H9 (cell line): ENCODE results near the gene MBP. TPM values are rescaled to one million over a fixed set of nuclear protein-coding genes. Genes with fewer than 3 reads are reported as not detected.

Source experiments
- DNase-seq: peaks from one replicate; pipeline ENCODE4 v3.0.0-alpha.2; 2017
- H2AFZ ChIP-seq: one replicate; pipeline ENCODE4 v1.6.1; 2013; ENCODE audit warnings: mild to moderate bottlenecking, low read length, control low read depth, moderate library complexity
- H2AK5ac ChIP-seq: 2 replicates; pipeline ENCODE4 v1.6.1; 2013; ENCODE audit warnings: low read length, control low read depth, mixed read lengths; ENCODE audit not compliant: insufficient read length
- H2BK120ac ChIP-seq: one replicate; pipeline ENCODE4 v1.6.1; 2013; ENCODE audit warnings: low read depth, mild to moderate bottlenecking, low read length, control low read depth, inconsistent platforms; ENCODE audit not compliant: poor library complexity, severe bottlenecking
- H2BK12ac ChIP-seq: 2 replicates; pipeline ENCODE4 v1.6.1; 2013; ENCODE audit warnings: low read length, control low read depth, mixed read lengths, low read depth; ENCODE audit not compliant: insufficient read length
- H2BK15ac ChIP-seq: 2 replicates; pipeline ENCODE4 v1.6.1; 2013; ENCODE audit warnings: low read depth, low read length, control low read depth
- H2BK20ac ChIP-seq: one replicate; pipeline ENCODE4 v1.6.1; 2013; ENCODE audit warnings: low read depth, mild to moderate bottlenecking, low read length, control low read depth, inconsistent platforms; ENCODE audit not compliant: poor library complexity, severe bottlenecking
- H2BK5ac ChIP-seq: 2 replicates; pipeline ENCODE4 v1.6.1; 2013; ENCODE audit warnings: low read length, control low read depth, mixed read lengths; ENCODE audit not compliant: insufficient read length
- H3K14ac ChIP-seq: 2 replicates; pipeline ENCODE4 v1.6.1; 2013; ENCODE audit warnings: low read length, control low read depth; ENCODE audit not compliant: insufficient read depth
- H3K18ac ChIP-seq: 2 replicates; pipeline ENCODE4 v1.6.1; 2013; ENCODE audit warnings: low read depth, mild to moderate bottlenecking, mixed read lengths, low read length, control low read depth; ENCODE audit not compliant: insufficient read length
- H3K23ac ChIP-seq: 2 replicates; pipeline ENCODE4 v1.6.1; 2013; ENCODE audit warnings: low read length, control low read depth, mixed read lengths, low read depth; ENCODE audit not compliant: insufficient read length
- H3K23me2 ChIP-seq: 2 replicates; pipeline ENCODE4 v1.6.1; 2013; ENCODE audit warnings: low read depth, mild to moderate bottlenecking, mixed read lengths, low read length, control low read depth; ENCODE audit not compliant: insufficient read length, poor library complexity, severe bottlenecking
- H3K27ac ChIP-seq: 2 replicates; pipeline ENCODE4 v1.5.1; 2013; ENCODE audit warnings: low read length, control low read depth, mixed read lengths, low read depth; ENCODE audit not compliant: insufficient read length
- H3K27me3 ChIP-seq: 2 replicates; pipeline ENCODE4 v1.6.1; 2013; ENCODE audit warnings: low read length, control low read depth, inconsistent platforms; ENCODE audit not compliant: insufficient read depth
- H3K4ac ChIP-seq: 2 replicates; pipeline ENCODE4 v1.6.1; 2013; ENCODE audit warnings: low read depth, mild to moderate bottlenecking, control low read depth, inconsistent platforms, low read length, moderate library complexity
- H3K4me1 ChIP-seq: 2 replicates; pipeline ENCODE4 v1.6.1; 2013; ENCODE audit warnings: low read length, control low read depth, inconsistent platforms; ENCODE audit not compliant: insufficient read depth
- H3K4me2 ChIP-seq: 2 replicates; pipeline ENCODE4 v1.6.1; 2013; ENCODE audit warnings: low read length, control low read depth, mixed read lengths; ENCODE audit not compliant: insufficient read length, insufficient read depth
- H3K56ac ChIP-seq: 2 replicates; pipeline ENCODE4 v1.6.1; 2013; ENCODE audit warnings: low read depth, mild to moderate bottlenecking, mixed read lengths, low read length, control low read depth; ENCODE audit not compliant: insufficient read length
- H3K79me1 ChIP-seq: 2 replicates; pipeline ENCODE4 v1.6.1; 2013; ENCODE audit warnings: low read depth, mild to moderate bottlenecking, moderate library complexity, low read length, control low read depth, inconsistent platforms; ENCODE audit not compliant: insufficient read depth, poor library complexity, severe bottlenecking
- H3K79me2 ChIP-seq: 2 replicates; pipeline ENCODE4 v1.6.1; 2013; ENCODE audit warnings: low read length, control low read depth, inconsistent platforms; ENCODE audit not compliant: insufficient read depth
- H3K9ac ChIP-seq: 2 replicates; pipeline ENCODE4 v1.6.1; 2013; ENCODE audit warnings: low read length, control low read depth, mixed read lengths; ENCODE audit not compliant: insufficient read length; ENCODE audit errors: extremely low read depth
- H3K9me3 ChIP-seq: one replicate; pipeline ENCODE4 v1.6.1; 2013; ENCODE audit warnings: low read depth, low read length, inconsistent platforms; ENCODE audit not compliant: control insufficient read depth
- H3T11ph ChIP-seq: one replicate; pipeline ENCODE4 v1.6.1; 2013; ENCODE audit warnings: mild to moderate bottlenecking, low read length, control low read depth, inconsistent platforms
- H4K20me1 ChIP-seq: one replicate; pipeline ENCODE4 v1.6.1; 2013; ENCODE audit not compliant: control insufficient read depth, insufficient read length, insufficient read depth
- H4K5ac ChIP-seq: 2 replicates; pipeline ENCODE4 v1.6.1; 2013; ENCODE audit warnings: low read depth, mild to moderate bottlenecking, mixed read lengths, low read length, control low read depth; ENCODE audit not compliant: insufficient read length
- H4K8ac ChIP-seq: replicated peaks from 2 replicates; pipeline ENCODE4 v1.6.1; 2013; ENCODE audit warnings: low read length, control low read depth, mixed read lengths, low read depth; ENCODE audit not compliant: insufficient read length
- H4K91ac ChIP-seq: 2 replicates; pipeline ENCODE4 v1.6.1; 2013; ENCODE audit warnings: low read depth, mild to moderate bottlenecking, moderate library complexity, mixed read lengths, low read length, control low read depth; ENCODE audit not compliant: insufficient read length
- H3K27ac Mint-ChIP-seq, 3 experiments: 2 replicates in 2 of 3; 3 replicates in 1 of 3; pipeline ENCODE4 v1.8.0; 2020 to 2021; ENCODE audit warnings: mixed read lengths in 3 of 3, mild to moderate bottlenecking in 1 of 3, moderate library complexity in 1 of 3
- H3K27me3 Mint-ChIP-seq: 2 replicates; pipeline ENCODE4 v1.8.0; 2021; ENCODE audit warnings: low read depth, mild to moderate bottlenecking, moderate library complexity, mixed read lengths
- H3K36me3 Mint-ChIP-seq, 3 experiments: 2 replicates in 2 of 3; 3 replicates in 1 of 3; pipeline ENCODE4 v1.8.0; 2020 to 2021; ENCODE audit warnings: low read depth in 3 of 3, mixed read lengths in 3 of 3; ENCODE audit not compliant: insufficient read depth in 1 of 3
- H3K4me1 Mint-ChIP-seq, 2 experiments: 2 replicates each; pipeline ENCODE4 v1.8.0; 2020; ENCODE audit warnings: mixed read lengths in 2 of 2
- H3K4me3 Mint-ChIP-seq, 2 experiments: 2 replicates in 1 of 2; 3 replicates in 1 of 2; pipeline ENCODE4 v1.8.0; 2020 to 2021; ENCODE audit warnings: mild to moderate bottlenecking in 2 of 2, mixed read lengths in 2 of 2, moderate library complexity in 1 of 2
- H3K9me3 Mint-ChIP-seq, 2 experiments: 2 replicates in 1 of 2; 3 replicates in 1 of 2; pipeline ENCODE4 v1.8.0; 2020; ENCODE audit warnings: mild to moderate bottlenecking in 2 of 2, mixed read lengths in 2 of 2, moderate library complexity in 1 of 2
- CTCF ChIP-seq: fragments of 200-600 bp; sonication (generic); conservative IDR thresholded peaks from 3 replicates; pipeline ENCODE4 v1.8.0; 2021; ENCODE audit warnings: antibody characterized with exemption, mild to moderate bottlenecking
- WGBS: extraction: QIAGEN DNeasy Blood & Tissue Kit; methylation state at CpG from one replicate; pipeline ENCODE4 v1.1.7; 2013; ENCODE audit warnings: missing lambda C conversion rate, low lambda C conversion rate, mixed read lengths; ENCODE audit not compliant: insufficient read length; ENCODE audit errors: extremely low coverage; 5-methylcytosine and 5-hydroxymethylcytosine counted together
- total RNA-seq: library from RNA; stranded (reverse); gene quantifications from 2 replicates; pipeline ENCODE4 v1.2.1, GENCODE V29; 2021

The MBP gene
- total RNA-seq, 1 experiment from 2014 or later, result 8.6 TPM

DNA sequence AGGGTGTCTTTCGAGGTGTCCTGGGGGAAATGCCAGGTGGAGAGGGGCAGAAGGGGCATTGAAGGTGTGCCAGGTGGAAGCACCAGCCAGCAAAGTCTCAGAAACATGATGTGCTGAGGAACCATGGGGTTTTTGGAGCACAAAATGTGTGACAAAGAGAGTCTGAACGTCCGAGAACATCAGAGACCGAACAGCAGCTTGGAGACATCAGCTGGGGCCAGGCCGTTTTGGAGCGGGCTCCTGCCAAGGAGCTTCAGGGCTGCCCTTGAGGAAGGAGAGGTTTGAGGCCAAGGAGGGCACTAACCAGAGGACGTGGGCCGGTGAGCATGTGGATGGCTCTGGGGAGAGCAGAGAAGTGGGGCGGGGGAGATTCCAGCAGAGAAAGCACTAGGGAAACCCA, 5.3 kb upstream of the MBP start:
- peaks cover 38% of the 10 kb centered on the region for H3K27me3 Mint-ChIP-seq
- H3K9ac ChIP-seq, result no peak overlapping the region
- H3K4me1 Mint-ChIP-seq, result peaks cover 7% of the 10 kb centered on the region in 2 experiments

More for the DNA sequence above, 5.3 kb upstream of the MBP start:
- H2BK15ac ChIP-seq, result no peak overlapping the region
- peaks cover 3% of the 10 kb centered on the region for H3K23me2 ChIP-seq
- H3K36me3 Mint-ChIP-seq, result peaks cover 11 to 13% (median 12%) of the 10 kb centered on the region in 3 experiments
- H2BK12ac ChIP-seq, result no peak overlapping the region
- H3K4me2 ChIP-seq, result no peak overlapping the region
- peaks cover 5% of the 10 kb centered on the region for H3K9me3 ChIP-seq
- peaks cover 2% of the 10 kb centered on the region; the same call in 1 of the 2 replicates for H3K27me3 ChIP-seq
- no peak overlapping the region for H3K4ac ChIP-seq
- H2BK5ac ChIP-seq, result no peak overlapping the region
- H4K5ac ChIP-seq, result no peak overlapping the region
- H3K18ac ChIP-seq, result no peak overlapping the region
- no CpG with 5 or more reads among the region's 9 CpGs for WGBS
- no peak overlapping the region for H3K56ac ChIP-seq
- no peak overlapping the region for H4K91ac ChIP-seq
- TF ChIP-seq CTCF, result no peak
- no peaks in the 10 kb centered on the region for H3K4me1 ChIP-seq
- no peak overlapping the region for H2AFZ ChIP-seq
- H2BK20ac ChIP-seq, result no peak overlapping the region
- H3K14ac ChIP-seq, result no peak overlapping the region
- H4K8ac ChIP-seq, result no peak overlapping the region
- DNase-seq, result no peak
- H2AK5ac ChIP-seq, result no peak overlapping the region
- H3K4me3 Mint-ChIP-seq, result no peak overlapping the region
- no peaks in the 10 kb centered on the region for H4K20me1 ChIP-seq
- no peaks in the 10 kb centered on the region for H3K79me1 ChIP-seq
- no peak overlapping the region for H3K27ac ChIP-seq
- H2BK120ac ChIP-seq, result no peak overlapping the region
- H3K27ac Mint-ChIP-seq, result no peak overlapping the region
- H3K9me3 Mint-ChIP-seq, result peaks cover 11 to 15% of the 10 kb centered on the region in 2 experiments
- no peak overlapping the region for H3T11ph ChIP-seq
- no peaks in the 10 kb centered on the region for H3K79me2 ChIP-seq
- H3K23ac ChIP-seq, result no peak overlapping the region
